Measurements from ENCODE around the gene TEK.
"Not testable (repeated sequence)": the region's sequence is repeated elsewhere in the genome, so short reads cannot be mapped to it uniquely, and the experiment has no call there.

The TEK gene

DNA sequence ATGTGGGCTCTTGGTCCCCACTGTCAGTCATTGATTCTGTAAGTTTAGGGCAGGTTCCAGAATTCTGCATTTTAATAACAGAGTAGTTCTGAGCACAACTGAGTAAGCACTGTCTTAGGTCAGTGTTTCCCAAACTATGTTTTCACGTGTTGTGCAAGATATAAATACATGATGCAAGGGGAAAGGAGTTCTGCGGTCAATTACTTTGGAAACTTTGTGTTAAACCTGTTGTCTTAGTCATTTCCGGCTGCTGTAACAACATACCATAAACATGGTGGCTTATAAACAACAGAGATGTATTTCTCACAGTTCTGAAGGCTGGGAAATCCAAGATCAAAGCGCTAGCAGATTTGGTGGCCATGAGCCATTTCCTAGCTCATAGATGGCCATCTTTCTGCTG lies 118.2 kb downstream of the TEK start:
- no peak for DNase-seq (ENCODE audit: low read depth)

DNA sequence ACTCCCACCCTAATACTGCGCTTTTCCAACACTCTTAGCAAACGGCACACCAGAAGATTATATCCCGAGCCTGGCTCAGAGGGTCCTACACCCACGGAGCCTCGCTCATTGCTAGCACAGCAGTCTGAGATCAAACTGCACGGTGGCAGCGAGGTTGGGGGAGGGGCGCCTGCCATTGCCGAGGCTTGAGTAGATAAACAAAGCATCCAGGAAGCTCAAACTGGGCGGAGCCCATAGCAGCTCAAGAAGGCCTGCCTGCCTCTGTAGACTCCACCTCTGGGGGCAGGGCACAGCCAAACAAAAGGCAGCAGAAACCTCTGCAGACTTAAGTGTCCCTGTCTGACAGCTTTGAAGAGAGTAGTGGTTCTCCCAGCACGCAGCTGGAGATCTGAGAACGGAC lies 130.6 kb downstream of the TEK start:
- not testable (repeated sequence) for DNase-seq (ENCODE audit: low read depth)

DNA sequence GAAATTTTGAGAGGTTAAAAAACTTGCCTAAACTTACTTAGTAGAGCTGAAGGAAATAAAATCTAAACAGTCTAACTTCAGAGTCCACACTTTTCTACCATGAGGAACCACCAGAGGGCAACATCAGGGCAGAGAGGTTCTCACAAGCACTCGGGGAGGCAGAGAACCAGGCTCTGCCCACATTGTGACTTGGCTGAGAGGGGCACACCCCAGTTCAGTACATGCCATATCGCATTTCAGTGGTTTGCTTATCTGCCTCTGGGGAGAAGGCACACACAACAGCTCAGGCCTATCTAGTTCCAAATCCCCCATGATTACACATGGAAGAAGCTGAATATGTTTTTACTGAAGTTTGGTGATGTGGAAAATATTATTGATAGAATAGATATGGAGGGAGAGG lies 138.7 kb downstream of the TEK start:
- no peak for DNase-seq (ENCODE audit: low read depth)

DNA sequence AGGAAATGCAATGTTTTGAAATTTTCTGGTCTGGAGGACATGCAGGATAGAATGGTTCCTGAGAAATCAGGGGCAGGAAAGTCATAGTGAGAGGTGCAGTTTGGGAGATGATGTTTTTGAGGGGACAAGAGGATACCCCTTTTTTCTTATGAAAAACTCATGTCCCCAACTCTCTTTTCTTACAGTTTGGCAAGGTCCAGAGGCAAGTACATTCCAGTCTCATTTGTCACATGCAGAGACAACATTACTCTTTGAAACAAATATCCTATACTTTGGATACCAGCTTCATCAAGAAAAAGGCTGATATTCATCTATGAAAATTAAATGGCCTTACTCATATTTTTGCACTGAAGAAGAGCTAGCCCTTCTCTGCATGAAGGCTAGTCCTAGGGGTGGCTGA lies 139.7 kb downstream of the TEK start:
- no peak for DNase-seq (ENCODE audit: low read depth)

DNA sequence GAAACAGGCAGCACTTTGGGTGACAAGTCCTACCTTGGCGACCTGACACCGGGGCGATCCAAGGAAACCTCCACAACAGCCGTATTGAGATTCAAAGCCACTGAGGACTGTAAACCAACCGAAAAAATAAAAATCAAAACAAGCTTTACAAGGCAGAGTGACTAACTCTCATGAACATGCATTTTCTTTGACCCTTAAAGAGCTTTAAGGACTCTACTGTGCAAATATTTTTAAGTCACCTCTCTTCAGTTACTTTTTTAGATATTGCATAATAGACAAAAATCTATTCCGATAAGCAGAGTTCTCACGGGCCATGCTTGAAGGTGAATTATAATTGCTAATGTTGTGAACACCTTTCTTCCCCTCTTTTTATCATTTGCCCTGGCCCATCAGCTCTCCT lies 149.6 kb downstream of the TEK start:
- no peak for DNase-seq (ENCODE audit: low read depth)

DNA sequence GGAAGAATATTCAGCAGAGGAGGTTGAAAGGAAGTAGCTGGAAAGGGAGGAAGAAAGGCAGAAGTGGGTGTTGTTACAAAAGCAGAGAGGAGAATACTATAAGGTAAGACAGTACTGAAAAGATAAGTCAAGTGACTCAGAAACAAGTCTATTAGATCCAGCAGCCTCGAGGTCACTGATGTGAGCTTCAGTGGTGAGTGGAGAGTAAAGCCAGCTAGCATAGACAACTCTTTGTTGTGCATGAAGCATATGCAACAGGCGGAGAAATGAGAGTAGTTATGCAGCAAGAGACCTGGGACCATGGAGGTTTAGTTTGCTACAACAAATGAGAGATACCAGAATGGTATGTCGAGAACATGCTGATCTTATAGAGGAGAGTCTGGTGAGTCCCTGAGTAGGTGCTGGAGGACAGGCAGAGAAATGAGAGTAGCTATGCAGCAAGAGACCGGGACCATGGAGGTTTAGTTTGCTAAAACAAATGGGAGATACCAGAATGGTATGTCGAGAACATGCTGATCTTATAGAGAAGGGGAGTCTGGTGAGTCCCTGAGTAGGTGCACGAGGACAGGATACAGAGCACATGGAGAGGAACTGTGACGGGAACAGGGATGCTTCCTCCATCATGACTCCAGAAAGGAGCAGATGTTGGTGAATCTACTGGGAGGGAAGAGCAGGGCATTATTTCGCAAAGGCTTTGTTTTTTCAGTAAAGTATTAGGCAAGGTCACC lies 151.9 kb downstream of the TEK start:
- DNase-seq (ENCODE audit: low read depth): no peak

DNA sequence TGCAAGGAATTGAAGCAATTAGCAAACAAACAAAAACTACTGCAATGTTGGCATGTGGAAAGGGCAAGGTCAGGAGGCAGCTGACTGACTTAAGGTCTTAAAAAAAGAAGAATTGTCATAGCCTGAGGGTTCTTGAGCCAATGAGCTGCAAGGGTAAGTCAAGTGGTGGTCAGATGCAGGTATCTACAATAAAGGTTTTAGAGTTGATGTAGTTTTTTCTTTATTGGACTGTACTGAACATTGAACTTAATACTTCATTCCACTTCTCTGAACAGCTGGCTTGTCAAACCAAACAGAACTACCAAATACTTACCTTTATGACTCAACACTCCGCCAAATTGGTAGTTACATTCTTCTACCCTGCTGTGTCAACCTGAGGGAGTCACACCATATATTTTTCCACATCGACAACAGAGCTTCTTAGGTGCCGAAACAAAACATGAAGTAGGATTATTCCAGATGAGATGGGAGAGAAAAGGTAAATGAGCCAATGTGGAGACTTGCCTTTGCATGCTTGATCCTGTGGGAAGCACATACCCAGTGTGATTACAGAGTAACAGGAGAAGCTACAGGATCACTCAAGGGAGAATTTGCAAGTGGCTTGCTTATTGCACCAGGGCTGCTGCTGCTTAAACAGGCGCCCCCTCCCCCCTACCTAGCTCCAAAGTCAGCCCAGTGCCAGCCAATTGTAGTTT lies 152.6 kb downstream of the TEK start:
- DNase-seq (ENCODE audit: low read depth): no peak

DNA sequence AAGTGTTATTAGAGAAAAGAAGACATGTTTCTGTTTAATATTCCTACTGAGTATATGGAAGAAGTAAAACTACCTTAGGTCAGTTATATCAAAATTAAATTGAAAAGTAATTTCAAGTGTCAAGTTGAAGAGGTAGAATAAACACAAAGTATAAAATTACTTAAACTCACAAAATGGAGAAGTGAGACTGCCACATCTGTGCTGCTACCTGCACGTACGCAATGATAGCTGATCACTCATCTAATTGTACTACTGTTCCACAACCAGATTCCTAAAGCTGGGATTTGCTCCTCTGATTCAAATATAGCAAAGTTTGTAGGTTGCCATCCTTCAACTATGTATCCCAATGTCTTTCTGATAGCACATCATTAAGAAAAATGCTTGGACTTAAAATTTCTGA lies 163.1 kb downstream of the TEK start:
- no peak for DNase-seq (ENCODE audit: low read depth)

DNA sequence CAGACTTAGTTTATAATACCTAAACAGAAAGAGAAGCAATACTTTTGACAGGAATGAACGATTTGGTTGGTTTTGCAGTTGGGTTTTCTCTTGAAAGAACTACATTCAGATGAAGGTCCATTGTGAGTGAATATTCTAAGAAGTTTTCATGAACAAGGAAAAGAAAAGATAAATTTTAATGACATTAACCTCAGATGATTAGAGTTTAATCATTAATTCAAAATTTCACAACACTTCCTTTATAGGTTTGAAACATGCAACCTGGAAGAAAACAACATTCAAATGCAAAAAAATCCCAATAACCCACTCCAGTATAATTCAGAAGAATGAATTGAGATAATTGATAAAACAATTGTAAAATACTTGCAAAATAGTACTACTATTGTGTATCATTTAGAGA lies 164.2 kb downstream of the TEK start:
- DNase-seq (ENCODE audit: low read depth): no peak

DNA sequence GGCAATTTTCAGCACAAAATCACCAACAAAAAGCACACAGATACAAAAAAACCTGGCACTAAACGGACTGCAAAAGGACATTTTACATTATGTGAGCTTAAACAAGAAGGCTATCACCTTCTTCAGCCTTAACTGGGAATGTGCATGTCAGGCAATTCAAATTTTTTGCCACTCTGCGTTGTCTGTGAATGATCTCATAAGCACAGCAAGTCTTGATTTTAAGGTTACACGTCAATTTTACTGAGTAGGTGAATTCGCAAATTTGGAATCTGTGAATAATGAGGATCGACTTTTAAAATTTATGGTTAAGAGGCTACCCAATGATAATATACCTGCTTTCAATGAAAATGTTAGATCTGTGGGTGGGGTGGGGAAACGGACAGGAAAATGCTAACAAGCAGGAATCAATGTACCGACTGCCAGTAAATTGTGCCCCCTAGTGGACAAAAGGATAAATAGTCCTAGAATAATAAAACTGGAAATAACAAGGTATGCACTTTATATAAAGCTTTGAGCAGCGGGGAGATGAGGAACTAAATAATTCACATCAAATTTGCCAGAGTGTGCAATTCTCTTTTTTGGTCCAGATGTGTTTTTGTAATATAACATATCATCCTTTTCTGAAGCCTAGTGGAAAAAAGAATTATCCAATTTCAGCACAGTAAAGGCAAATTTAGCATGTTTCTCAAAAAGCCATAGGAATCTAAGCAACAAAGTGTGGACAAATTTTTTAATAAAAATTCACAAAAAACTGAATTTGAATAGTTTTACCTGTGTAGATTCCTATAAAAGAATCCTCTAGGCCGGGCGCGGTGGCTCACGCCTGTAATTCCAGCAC lies 167.4 kb downstream of the TEK start:
- DNase-seq (ENCODE audit: low read depth): no peak

DNA sequence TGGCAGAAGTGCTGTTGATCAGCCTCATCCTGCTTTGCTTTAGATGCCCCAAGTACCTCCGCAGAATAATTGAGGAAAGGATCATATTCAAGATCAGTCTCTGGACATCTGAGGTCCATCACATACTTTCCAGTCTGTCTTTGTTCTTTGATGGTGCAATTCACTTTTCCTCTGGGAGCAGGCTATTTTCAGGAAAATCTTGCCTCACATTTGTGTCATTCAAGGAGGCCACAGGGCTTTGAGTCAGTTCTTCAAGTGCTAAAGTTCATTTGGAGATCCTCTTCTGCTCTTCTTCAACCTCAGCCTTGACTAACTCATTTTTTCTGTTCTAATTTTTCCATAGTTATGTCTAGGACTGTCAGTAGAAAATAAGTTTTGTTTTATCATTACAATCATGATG lies 169.3 kb downstream of the TEK start:
- no peak for DNase-seq (ENCODE audit: low read depth)

DNA sequence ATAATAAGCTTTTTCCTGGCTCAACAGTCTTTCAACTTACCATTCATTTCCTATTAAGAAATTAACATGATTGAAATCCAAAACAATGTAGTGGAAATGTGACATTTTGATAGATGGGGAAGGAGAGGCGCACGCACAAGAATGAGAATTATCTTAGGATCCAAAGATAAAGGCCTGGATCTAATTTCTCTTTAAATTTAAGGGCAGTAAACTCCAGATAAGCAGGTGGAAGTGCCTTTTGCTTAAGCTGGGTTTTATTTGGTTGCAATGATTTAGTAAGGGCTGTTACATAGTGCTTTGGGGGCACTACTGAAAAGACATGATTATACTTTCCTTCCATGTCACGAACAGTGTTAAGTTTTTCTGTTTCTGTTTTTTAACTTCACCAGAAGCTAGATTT lies 170.6 kb downstream of the TEK start:
- DNase-seq (ENCODE audit: low read depth): no peak
